Mesendoderm (in vitro differentiated cells): ENCODE data around the gene YAE1.

Source experiments
- DNase-seq: peaks from one replicate; pipeline ENCODE4 v3.0.0; 2013
- H2AK5ac ChIP-seq: 2 replicates; pipeline ENCODE4 v1.6.1; 2013; ENCODE audit warnings: low read length, inconsistent platforms
- H2BK120ac ChIP-seq: 2 replicates; pipeline ENCODE4 v1.6.1; 2013; ENCODE audit warnings: low read depth, mild to moderate bottlenecking, low read length, moderate library complexity, mixed read lengths
- H2BK15ac ChIP-seq: replicated peaks from 2 replicates; pipeline ENCODE4 v1.6.1; 2013; ENCODE audit warnings: low read depth, mild to moderate bottlenecking, moderate library complexity
- H2BK5ac ChIP-seq: 2 replicates; pipeline ENCODE4 v1.6.1; 2013; ENCODE audit warnings: low read length, inconsistent platforms
- H3K18ac ChIP-seq: 2 replicates; pipeline ENCODE4 v1.6.1; 2013; ENCODE audit warnings: mild to moderate bottlenecking, low read length, mixed read lengths
- H3K23ac ChIP-seq: one replicate; pipeline ENCODE4 v1.6.1; 2013; ENCODE audit warnings: low read length
- H3K27ac ChIP-seq: 2 replicates; pipeline ENCODE4 v1.5.1; 2013; ENCODE audit warnings: low read depth, mild to moderate bottlenecking, inconsistent platforms, low read length, moderate library complexity
- H3K27me3 ChIP-seq: 2 replicates; pipeline ENCODE4 v1.6.1; 2013; ENCODE audit warnings: low read length, control low read depth, mild to moderate bottlenecking, inconsistent platforms; ENCODE audit not compliant: insufficient read depth, poor library complexity
- H3K36me3 ChIP-seq: 2 replicates; pipeline ENCODE4 v1.6.1; 2013; ENCODE audit warnings: low read length, inconsistent platforms; ENCODE audit not compliant: control insufficient read depth, insufficient read depth
- H3K4ac ChIP-seq: one replicate; pipeline ENCODE4 v1.6.1; 2013; ENCODE audit warnings: low read depth, mild to moderate bottlenecking, low read length, moderate library complexity
- H3K4me1 ChIP-seq: 2 replicates; pipeline ENCODE4 v1.6.1; 2013; ENCODE audit warnings: low read depth, low read length, inconsistent platforms; ENCODE audit not compliant: control insufficient read depth
- H3K4me2 ChIP-seq: 2 replicates; pipeline ENCODE4 v1.6.1; 2013; ENCODE audit warnings: low read length
- H3K4me3 ChIP-seq: 2 replicates; pipeline ENCODE4 v1.5.1; 2013; ENCODE audit warnings: mild to moderate bottlenecking, low read length
- H3K56ac ChIP-seq: one replicate; pipeline ENCODE4 v1.6.1; 2013; ENCODE audit warnings: low read length
- H3K79me1 ChIP-seq: 2 replicates; pipeline ENCODE4 v1.6.1; 2013; ENCODE audit warnings: low read length, inconsistent platforms
- H3K79me2 ChIP-seq: 2 replicates; pipeline ENCODE4 v1.6.1; 2013; ENCODE audit warnings: mild to moderate bottlenecking, low read length; ENCODE audit not compliant: control insufficient read depth, insufficient read depth
- H3K9ac ChIP-seq: 2 replicates; pipeline ENCODE4 v1.6.1; 2013; ENCODE audit warnings: low read length, inconsistent platforms
- H4K5ac ChIP-seq: one replicate; pipeline ENCODE4 v1.6.1; 2013; ENCODE audit warnings: low read length
- H4K8ac ChIP-seq: one replicate; pipeline ENCODE4 v1.6.1; 2013; ENCODE audit warnings: low read depth, mild to moderate bottlenecking, control low read depth, low read length, moderate library complexity
- WGBS: extraction: QIAGEN DNeasy Blood & Tissue Kit; methylation state at CpG from one replicate; pipeline ENCODE4 v1.1.7; 2013; ENCODE audit warnings: low lambda C conversion rate, missing lambda C conversion rate; ENCODE audit not compliant: insufficient coverage; ENCODE audit errors: extremely low coverage; 5-methylcytosine and 5-hydroxymethylcytosine counted together

Gene YAE1

DNA sequence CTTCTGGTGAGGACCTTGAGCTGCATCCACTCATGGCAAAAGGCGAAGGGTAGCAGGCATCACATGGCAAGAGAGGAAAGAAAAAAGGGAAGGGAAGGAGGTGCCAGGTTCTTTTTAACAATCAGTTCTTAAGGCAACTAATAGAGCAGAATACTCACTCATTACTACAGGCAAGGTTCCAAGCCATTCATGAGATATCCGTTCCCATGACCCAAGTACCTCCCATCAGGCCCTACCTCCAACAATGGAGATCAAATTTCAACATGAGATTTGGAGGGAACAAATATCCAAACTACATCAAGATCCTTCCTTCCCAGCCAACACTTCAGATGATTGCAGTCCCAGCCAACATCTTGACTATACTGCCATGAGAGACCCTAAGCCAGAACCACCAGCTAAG, 38.9 kb upstream of the YAE1 start:
- Histone ChIP-seq H3K79me2 (no peaks in the 10 kb centered on the region), H4K5ac (no peak overlapping the region), H3K23ac (no peak overlapping the region), H2BK5ac (no peak overlapping the region), H3K4ac (no peak overlapping the region), H2AK5ac (no peak overlapping the region), H3K56ac (no peak overlapping the region), H3K27ac (no peak overlapping the region), H2BK15ac (no peak overlapping the region), H3K27me3 (no peaks in the 10 kb centered on the region), H3K4me3 (no peak overlapping the region), H3K4me2 (no peak overlapping the region), H4K8ac (no peak overlapping the region), H3K9ac (no peak overlapping the region), H3K18ac (no peak overlapping the region), H3K79me1 (no peaks in the 10 kb centered on the region), H3K4me1 (no peaks in the 10 kb centered on the region), H3K36me3 (no peaks in the 10 kb centered on the region), H2BK120ac (no peak overlapping the region)
- WGBS: no CpG with 5 or more reads among the region's 2 CpGs
- no peak for DNase-seq

DNA sequence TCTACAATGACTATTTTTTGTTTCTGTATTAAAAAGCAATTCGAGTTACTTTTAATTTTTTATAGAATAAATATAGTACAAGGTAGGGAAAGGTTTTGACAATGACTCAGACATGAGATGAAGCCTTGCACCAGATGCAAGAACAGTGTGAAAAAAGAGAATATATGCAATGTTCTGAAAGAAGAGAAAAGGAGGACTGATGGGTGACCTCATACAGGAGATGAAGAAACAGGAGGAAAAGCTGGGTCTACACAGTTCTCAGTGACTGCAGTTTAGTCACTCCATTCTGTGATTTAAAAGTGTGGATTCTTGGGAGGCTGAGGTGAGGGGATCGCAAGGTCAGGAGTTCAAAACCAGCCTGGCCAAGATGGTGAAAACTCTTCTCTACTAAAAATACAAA, 38.3 kb upstream of the YAE1 start:
- Histone ChIP-seq H3K27me3 (no peaks in the 10 kb centered on the region), H4K8ac (no peak overlapping the region), H3K4me2 (no peak overlapping the region), H2BK15ac (no peak overlapping the region), H2BK120ac (no peak overlapping the region), H3K4me1 (no peaks in the 10 kb centered on the region), H3K79me1 (no peaks in the 10 kb centered on the region), H3K4me3 (no peak overlapping the region), H3K27ac (no peak overlapping the region), H3K4ac (no peak overlapping the region), H3K18ac (no peak overlapping the region), H3K56ac (no peak overlapping the region), H3K23ac (no peak overlapping the region), H3K36me3 (no peaks in the 10 kb centered on the region), H3K79me2 (no peaks in the 10 kb centered on the region), H2AK5ac (no peak overlapping the region), H4K5ac (no peak overlapping the region), H2BK5ac (no peak overlapping the region), H3K9ac (no peak overlapping the region)
- no CpG with 5 or more reads among the region's 2 CpGs for WGBS
- no peak for DNase-seq

DNA sequence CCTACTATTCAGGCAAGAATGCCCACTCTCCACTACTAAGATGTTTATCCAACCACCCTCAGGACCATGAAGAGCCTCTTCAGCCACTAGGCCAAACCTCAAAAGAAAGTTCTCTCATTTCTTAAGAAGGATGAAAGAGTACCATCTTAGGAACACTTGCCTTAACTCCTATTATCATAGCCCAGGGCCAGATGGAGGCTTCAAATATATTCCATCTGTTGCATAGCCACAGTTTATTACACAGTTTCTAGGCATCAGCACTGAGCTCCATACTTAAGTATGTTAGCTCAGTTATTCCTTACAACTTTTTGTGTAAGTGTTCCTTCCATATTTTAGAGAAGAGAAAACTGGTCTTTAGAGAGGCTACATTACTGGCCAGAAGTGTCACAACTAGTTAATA, 37.4 kb upstream of the YAE1 start:
- Histone ChIP-seq H2AK5ac (no peak overlapping the region), H3K4me1 (no peaks in the 10 kb centered on the region), H3K4me2 (no peak overlapping the region), H3K27me3 (no peaks in the 10 kb centered on the region), H3K27ac (no peak overlapping the region), H2BK15ac (no peak overlapping the region), H3K23ac (no peak overlapping the region), H2BK120ac (no peak overlapping the region), H3K36me3 (no peaks in the 10 kb centered on the region), H4K8ac (no peak overlapping the region), H3K4ac (no peak overlapping the region), H3K56ac (no peak overlapping the region), H4K5ac (no peak overlapping the region), H3K9ac (no peak overlapping the region), H3K18ac (no peak overlapping the region), H3K4me3 (no peak overlapping the region), H3K79me2 (no peaks in the 10 kb centered on the region), H2BK5ac (no peak overlapping the region), H3K79me1 (no peaks in the 10 kb centered on the region)
- DNase-seq: no peak

DNA sequence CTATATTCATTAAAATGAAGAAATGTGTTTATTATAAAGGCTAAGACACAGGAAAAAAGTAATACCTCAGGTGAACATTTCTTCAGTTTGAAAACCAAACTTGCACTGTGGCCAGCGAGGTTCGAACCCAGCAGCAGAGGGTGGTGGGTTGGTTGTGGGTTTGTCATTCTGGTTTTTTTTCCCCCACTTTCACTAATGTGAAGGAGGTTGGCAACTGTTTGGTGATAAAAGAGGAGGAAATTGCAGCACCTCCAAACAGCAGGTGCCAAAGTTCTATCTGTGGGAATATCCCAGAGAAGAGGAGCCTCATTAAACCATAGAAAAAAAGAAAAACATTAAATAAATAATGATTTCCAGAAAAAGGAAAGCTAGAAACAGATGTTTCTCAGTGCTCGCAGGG, 36.6 kb upstream of the YAE1 start:
- Histone ChIP-seq H3K9ac (no peak overlapping the region), H3K4me1 (no peaks in the 10 kb centered on the region), H3K18ac (no peak overlapping the region), H3K27ac (no peak overlapping the region), H4K5ac (no peak overlapping the region), H3K4me2 (no peak overlapping the region), H3K23ac (no peak overlapping the region), H3K27me3 (no peaks in the 10 kb centered on the region), H2BK120ac (no peak overlapping the region), H3K56ac (no peak overlapping the region), H3K4ac (no peak overlapping the region), H4K8ac (no peak overlapping the region), H2BK5ac (no peak overlapping the region), H3K79me2 (no peaks in the 10 kb centered on the region), H2AK5ac (no peak overlapping the region), H3K79me1 (no peaks in the 10 kb centered on the region), H2BK15ac (no peak overlapping the region), H3K36me3 (no peaks in the 10 kb centered on the region), H3K4me3 (no peak overlapping the region)
- no CpG with 5 or more reads among the region's 3 CpGs for WGBS
- DNase-seq: no peak

GRCh38 chr7:39530971-39531370, 35.2 kb upstream of the YAE1 start:
- no peaks in the 10 kb centered on the region for H3K79me1 ChIP-seq

GRCh38 chr7:39531818-39532217, 34.4 kb upstream of the YAE1 start:
- Histone ChIP-seq H4K8ac (no peak overlapping the region), H2BK120ac (no peak overlapping the region), H3K18ac (no peak overlapping the region), H2AK5ac (no peak overlapping the region), H3K4me2 (no peak overlapping the region), H4K5ac (no peak overlapping the region), H3K27me3 (no peaks in the 10 kb centered on the region), H3K23ac (no peak overlapping the region), H3K79me1 (no peaks in the 10 kb centered on the region), H3K9ac (no peak overlapping the region), H3K4me3 (no peak overlapping the region), H3K79me2 (no peaks in the 10 kb centered on the region), H2BK15ac (no peak overlapping the region), H3K36me3 (no peaks in the 10 kb centered on the region), H3K4ac (no peak overlapping the region), H3K27ac (no peak overlapping the region), H2BK5ac (no peak overlapping the region), H3K56ac (no peak overlapping the region), H3K4me1 (no peaks in the 10 kb centered on the region)
- DNase-seq: no peak
- WGBS: no CpG with 5 or more reads among the region's 5 CpGs

More at GRCh38 chr7:39530971-39531370, 35.2 kb upstream of the YAE1 start:
- no peak overlapping the region for H3K23ac ChIP-seq
- no peak overlapping the region for H2BK15ac ChIP-seq
- no peak overlapping the region for H4K8ac ChIP-seq
- no peak overlapping the region for H4K5ac ChIP-seq
- no peak overlapping the region for H3K4me2 ChIP-seq
- no peak overlapping the region for H2BK5ac ChIP-seq
- H3K27me3 ChIP-seq: no peaks in the 10 kb centered on the region
- no peak overlapping the region for H2BK120ac ChIP-seq
- H3K4me1 ChIP-seq: no peaks in the 10 kb centered on the region
- no peak overlapping the region for H3K18ac ChIP-seq
- H3K56ac ChIP-seq: no peak overlapping the region
- H3K4me3 ChIP-seq: no peak overlapping the region
- no peak overlapping the region for H3K9ac ChIP-seq
- WGBS: no CpG with 5 or more reads among the region's 7 CpGs
- no peak for DNase-seq
- no peaks in the 10 kb centered on the region for H3K36me3 ChIP-seq
- no peak overlapping the region for H3K4ac ChIP-seq
- no peak overlapping the region for H2AK5ac ChIP-seq
- no peak overlapping the region for H3K27ac ChIP-seq
- H3K79me2 ChIP-seq: no peaks in the 10 kb centered on the region
